K562 (cell line): ENCODE data around the gene NFIC. TPM values are rescaled to one million over a fixed set of nuclear protein-coding genes. Genes with fewer than 3 reads are reported as not detected.

Source experiments
- ADNP ChIP-seq: fragments of 200-800 bp; sonication (Bioruptor generic); IDR thresholded peaks from 2 replicates; pipeline ENCODE4 v1.6.1; 2016; ENCODE audit warnings: missing genetic modification characterization, missing compliant biosample characterization
- ATF2 ChIP-seq: sonication (generic); formaldehyde crosslinking; IDR thresholded peaks from 2 replicates; pipeline ENCODE4 v1.8.1; 2022; ENCODE audit warnings: missing genetic modification reagents
- CTBP1 ChIP-seq: fragments of 450-650 bp; IDR thresholded peaks from 2 replicates; pipeline ENCODE4 v1.6.1; 2016; ENCODE audit warnings: borderline replicate concordance
- DPF2 ChIP-seq: fragments of 450-650 bp; IDR thresholded peaks from 2 replicates; pipeline ENCODE4 v1.6.1; 2016
- GATA2 ChIP-seq: sonication (generic); formaldehyde crosslinking; IDR thresholded peaks from 2 replicates; pipeline ENCODE4 v1.4.0; 2020; ENCODE audit warnings: mild to moderate bottlenecking, missing genetic modification reagents
- NKRF ChIP-seq: fragments of 450-650 bp; IDR thresholded peaks from 2 replicates; pipeline ENCODE4 v1.6.1; 2016; ENCODE audit warnings: borderline replicate concordance
- NR4A1 ChIP-seq, 2 experiments: fragments of 250-450 bp in 1 of 2; fragments of 450-650 bp in 1 of 2; sonication (Bioruptor Pico) in 1 of 2; IDR thresholded peaks; 2 replicates each; pipeline versions ENCODE4 v1.4.0 to v1.6.1; 2016 to 2020; ENCODE audit warnings: mild to moderate bottlenecking in 2 of 2, missing compliant biosample characterization in 1 of 2, missing genetic modification characterization in 1 of 2, moderate library complexity in 1 of 2
- THRB ChIP-seq: fragments of 450-650 bp; formaldehyde crosslinking; conservative IDR thresholded peaks from 2 replicates; pipeline ENCODE4 v1.4.0; 2022; ENCODE audit warnings: mild to moderate bottlenecking, missing genetic modification characterization
- VEZF1 ChIP-seq: fragments of 200-800 bp; sonication (Bioruptor generic); IDR thresholded peaks from 2 replicates; pipeline ENCODE4 v1.6.1; 2017; ENCODE audit warnings: missing genetic modification characterization, missing compliant biosample characterization
- ZMIZ1 ChIP-seq, 2 experiments: fragments of 150-350 bp in 1 of 2; IDR thresholded peaks; 2 replicates each; pipeline ENCODE4 v1.6.1; 2012 to 2016; ENCODE audit warnings: low read depth in 2 of 2, low read length in 2 of 2, mild to moderate bottlenecking in 1 of 2, moderate library complexity in 1 of 2
- ZNF507 ChIP-seq: conservative IDR thresholded peaks from 2 replicates; pipeline ENCODE4 v1.6.1; 2017; ENCODE audit warnings: missing genetic modification characterization, missing compliant biosample characterization
- ZNF655 ChIP-seq: fragments of 250-450 bp; sonication (Bioruptor Pico); IDR thresholded peaks from 2 replicates; pipeline ENCODE4 v1.5.0; 2021
- polyA plus RNA-seq, 8 experiments: library from polyadenylated mRNA; depleted of rRNA in 4 of 8; stranded (reverse) in 5 of 8; unstranded in 3 of 8; fragments of >200 nt; fragmentation: Nextera tagmentation in 2 of 8; fragmentation: Illumina TruSeq in 1 of 8; extraction: Ambion mirVana in 2 of 8; extraction: Trizol in 1 of 8; gene quantifications; 2 replicates each; pipeline versions ENCODE4 v1.2.1 to v1.2.3, GENCODE V29; 2011 to 2014; ENCODE audit warnings: inconsistent platforms in 1 of 8, missing spikeins in 1 of 8
- total RNA-seq, 7 experiments: library from RNA; depleted of rRNA in 6 of 7; stranded (reverse); fragments of >200 nt in 6 of 7; fragmentation: Illumina TruSeq in 2 of 7; extraction: Trizol in 2 of 7; gene quantifications; 2 replicates each; pipeline versions ENCODE4 v1.2.1 to v1.2.3, GENCODE V29; 2011 to 2021; ENCODE audit warnings: low replicate concordance in 1 of 7

The NFIC gene
- total and polyA plus RNA-seq, 9 of the 15 experiments (the other 6 are each of a cell fraction or from before 2014, with no cell fraction given): 0.71 to 62.1 (median 6.9) TPM

- no peak for TF ChIP-seq ZMIZ1 (IDR thresholded peaks at IDR 0.05; ENCODE audit: low read depth in 2 of 2, low read length in 2 of 2)
- no peak for TF ChIP-seq ZNF507 (tag)
- peak; percentile 96 for TF ChIP-seq CTBP1
- TF ChIP-seq ATF2 (CRISPR knock-in tag): no peak
- TF ChIP-seq ADNP (tag): peak; percentile 100
- TF ChIP-seq NR4A1 (CRISPR knock-in tag; IDR thresholded peaks at IDR 0.05): no peak
- 0 out of 2 replicates have a peak, but pooled peaks have one; percentile 21 for TF ChIP-seq NR4A1 (tag; IDR thresholded peaks at IDR 0.05)
- no peak for TF ChIP-seq THRB (CRISPR knock-in tag)
- peak; percentile 50; the same call in 1 of the 2 replicates for TF ChIP-seq NKRF
- peak; percentile 97 for TF ChIP-seq GATA2 (CRISPR knock-in tag)
- TF ChIP-seq ZNF655: no peak
- peak; percentile 79 for TF ChIP-seq VEZF1 (CRISPR knock-in tag)
- TF ChIP-seq DPF2: peak; percentile 92
These were observed 8.2 kb downstream of the NFIC start (continued) for GRCh38 chr19:3374369-3375112.
